Activated CD4-positive, alpha-beta T cell treated with anti-CD3 and anti-CD28 coated beads, Interleukin-2, amount 10 ng/mL, durations not matched to agents 7 days and 5 days (primary cell): ENCODE results near the gene SH3D21. TPM values are rescaled to one million over a fixed set of nuclear protein-coding genes. Genes with fewer than 3 reads are reported as not detected.

Experiments
- CTCF ChIA-PET: fragments of 350-600 bp; sonication (Branson Sonifier 250); formaldehyde crosslinking; loops from one replicate; lab custom pipeline; 2021; ENCODE audit warnings: antibody characterized with exemption; lab: Charles Lee
- POLR2A ChIA-PET: fragments of 350-600 bp; sonication (Branson Sonifier 250); formaldehyde crosslinking; loops from one replicate; lab custom pipeline; 2021; ENCODE audit warnings: antibody characterized with exemption; lab: Charles Lee
- DNase-seq: peaks from one replicate; pipeline ENCODE4 v3.0.0-alpha.2; 2020
- H3K27ac Mint-ChIP-seq: one replicate; pipeline ENCODE4 v1.8.0; 2021; ENCODE audit warnings: mild to moderate bottlenecking, moderate library complexity, mixed read lengths
- H3K27me3 Mint-ChIP-seq: one replicate; pipeline ENCODE4 v1.8.0; 2021; ENCODE audit warnings: mixed read lengths
- H3K36me3 Mint-ChIP-seq: one replicate; pipeline ENCODE4 v1.8.0; 2021; ENCODE audit warnings: low read depth, mixed read lengths
- H3K4me1 Mint-ChIP-seq: one replicate; pipeline ENCODE4 v1.8.0; 2021; ENCODE audit warnings: mixed read lengths
- H3K4me3 Mint-ChIP-seq: one replicate; pipeline ENCODE4 v1.8.0; 2021; ENCODE audit warnings: mild to moderate bottlenecking, moderate library complexity, mixed read lengths
- H3K9me3 Mint-ChIP-seq: one replicate; pipeline ENCODE4 v1.8.0; 2021; ENCODE audit warnings: mixed read lengths
- total RNA-seq, 2 experiments: library from RNA; stranded (reverse); gene quantifications; one replicate each; pipeline ENCODE4 v1.2.3, GENCODE V29; 2021

SH3D21 gene
- total RNA-seq, 2 experiments from 2014 or later = 6.5 to 6.9 TPM

GRCh38 chr1:36342426-36343185 is 36.4 kb downstream of the SH3D21 start:
- ChIA-PET CTCF (interaction anchor here (0.6 to 2.5 kb wide), 22 partner anchors 9 to 193 kb away, joined by 3 to 15 read pairs (median 4); partner anchors contain the start of genes EVA1B, MRPS15 and TRAPPC3), POLR2A (no interaction called here)
- Mint-ChIP-seq H3K27ac (peak overlapping the region; percentile 66), H3K4me3 (no peak overlapping the region), H3K36me3 (peaks cover 22% of the 10 kb centered on the region), H3K9me3 (no peaks in the 10 kb centered on the region), H3K4me1 (peaks cover 21% of the 10 kb centered on the region), H3K27me3 (no peaks in the 10 kb centered on the region)
- peak; percentile 64 for DNase-seq

- DNase-seq = no peak
- no peaks in the 10 kb centered on the region for H3K27me3 Mint-ChIP-seq
- peaks cover 31% of the 10 kb centered on the region for H3K36me3 Mint-ChIP-seq
- peaks cover 10% of the 10 kb centered on the region for H3K4me1 Mint-ChIP-seq
- no peak overlapping the region for H3K4me3 Mint-ChIP-seq
- POLR2A ChIA-PET = no interaction called here
- H3K9me3 Mint-ChIP-seq = no peaks in the 10 kb centered on the region
- no peak overlapping the region for H3K27ac Mint-ChIP-seq
- CTCF ChIA-PET = interaction anchor here (0.6 to 2.5 kb wide), 7 partner anchors 8 to 76 kb away, joined by 4 to 15 read pairs (median 9); partner anchors contain the start of gene EVA1B
These were observed 37.7 kb downstream of the SH3D21 start for GRCh38 chr1:36343651-36344394.

GRCh38 chr1:36344395-36344680 is 38.2 kb downstream of the SH3D21 start:
- Mint-ChIP-seq H3K9me3 (no peaks in the 10 kb centered on the region), H3K4me1 (peaks cover 5% of the 10 kb centered on the region), H3K36me3 (peaks cover 31% of the 10 kb centered on the region), H3K27ac (no peak overlapping the region), H3K4me3 (no peak overlapping the region), H3K27me3 (no peaks in the 10 kb centered on the region)
- CTCF ChIA-PET = interaction anchor here (0.6 to 2.5 kb wide), 2 partner anchors 20 to 52 kb away, joined by 3 to 14 read pairs; partner anchors contain the start of gene EVA1B
- POLR2A ChIA-PET = no interaction called here
- DNase-seq = no peak

- POLR2A ChIA-PET = no interaction called here
- CTCF ChIA-PET = interaction anchor here (1.0 to 1.1 kb wide), 2 partner anchors 10 to 11 kb away, joined by 3 read pairs; no protein-coding TSS in a partner anchor
- no peak for DNase-seq
- Mint-ChIP-seq H3K27ac (no peak overlapping the region), H3K36me3 (peaks cover 32% of the 10 kb centered on the region), H3K9me3 (no peaks in the 10 kb centered on the region), H3K4me3 (no peak overlapping the region), H3K4me1 (peaks cover 4% of the 10 kb centered on the region), H3K27me3 (no peaks in the 10 kb centered on the region)
These were observed 39.2 kb downstream of the SH3D21 start for GRCh38 chr1:36345353-36345752.

- no peaks in the 10 kb centered on the region for H3K27me3 Mint-ChIP-seq
- H3K36me3 Mint-ChIP-seq = peaks cover 32% of the 10 kb centered on the region
- no peak overlapping the region for H3K4me3 Mint-ChIP-seq
- H3K4me1 Mint-ChIP-seq = peaks cover 19% of the 10 kb centered on the region
- H3K9me3 Mint-ChIP-seq = no peaks in the 10 kb centered on the region
- CTCF ChIA-PET = interaction anchor here (0.7 kb wide), 1 partner anchor 22 kb away, joined by 3 read pairs; no protein-coding TSS in a partner anchor
- POLR2A ChIA-PET = no interaction called here
- no peak overlapping the region for H3K27ac Mint-ChIP-seq
- DNase-seq = no peak
These were observed 40.7 kb downstream of the SH3D21 start for GRCh38 chr1:36346741-36347370.

- Mint-ChIP-seq H3K36me3 (peaks cover 43% of the 10 kb centered on the region), H3K4me1 (peaks cover 30% of the 10 kb centered on the region), H3K27ac (peak overlapping the region; percentile 69), H3K4me3 (no peak overlapping the region), H3K27me3 (no peaks in the 10 kb centered on the region), H3K9me3 (no peaks in the 10 kb centered on the region)
- no peak for DNase-seq
- ChIA-PET CTCF (interaction anchor here (0.5 to 7.4 kb wide), 4 partner anchors 11 to 120 kb away, joined by 3 to 42 read pairs (median 6); no protein-coding TSS in a partner anchor), POLR2A (no interaction called here)
These were observed 43.1 kb downstream of the SH3D21 start for GRCh38 chr1:36349241-36349671.

- Mint-ChIP-seq H3K4me1 (peaks cover 35% of the 10 kb centered on the region), H3K27me3 (no peaks in the 10 kb centered on the region), H3K9me3 (no peaks in the 10 kb centered on the region), H3K4me3 (no peak overlapping the region), H3K27ac (peak overlapping the region; percentile 69), H3K36me3 (peaks cover 40% of the 10 kb centered on the region)
- CTCF ChIA-PET = interaction anchor here (1.0 to 7.4 kb wide), 6 partner anchors 10 to 62 kb away, joined by 3 to 42 read pairs (median 4); partner anchors contain the start of gene EVA1B
- POLR2A ChIA-PET = interaction anchor here (0.9 kb wide), 1 partner anchor 16 kb away, joined by 3 read pairs; no protein-coding TSS in a partner anchor
- no peak for DNase-seq
These were observed 43.7 kb downstream of the SH3D21 start for GRCh38 chr1:36349839-36350238.

- Mint-ChIP-seq H3K9me3 (no peaks in the 10 kb centered on the region), H3K27ac (peak overlapping the region; percentile 92), H3K4me1 (peaks cover 35% of the 10 kb centered on the region), H3K4me3 (no peak overlapping the region), H3K27me3 (no peaks in the 10 kb centered on the region), H3K36me3 (peaks cover 38% of the 10 kb centered on the region)
- ChIA-PET POLR2A (interaction anchor here (0.9 kb wide), 1 partner anchor 15 kb away, joined by 3 read pairs; no protein-coding TSS in a partner anchor), CTCF (interaction anchor here (1.0 to 7.4 kb wide), 9 partner anchors 9 to 78 kb away, joined by 3 to 42 read pairs (median 3); partner anchors contain the start of gene EVA1B)
- peak; percentile 55 for DNase-seq
These were observed 44.6 kb downstream of the SH3D21 start for GRCh38 chr1:36350659-36351226.

GRCh38 chr1:36351227-36351977 is 45.2 kb downstream of the SH3D21 start:
- Mint-ChIP-seq H3K9me3 (no peaks in the 10 kb centered on the region), H3K27ac (peak overlapping the region; percentile 92), H3K36me3 (peaks cover 38% of the 10 kb centered on the region), H3K4me3 (no peak overlapping the region), H3K27me3 (no peaks in the 10 kb centered on the region), H3K4me1 (peaks cover 37% of the 10 kb centered on the region)
- DNase-seq = no peak
- POLR2A ChIA-PET = no interaction called here
- CTCF ChIA-PET = interaction anchor here (0.6 to 7.4 kb wide), 12 partner anchors 9 to 83 kb away, joined by 3 to 42 read pairs (median 3); partner anchors contain the start of gene EVA1B

- ChIA-PET CTCF (interaction anchor here (0.6 to 7.4 kb wide), 5 partner anchors 8 to 84 kb away, joined by 3 to 42 read pairs (median 3); no protein-coding TSS in a partner anchor), POLR2A (no interaction called here)
- DNase-seq = no peak
- Mint-ChIP-seq H3K4me3 (no peak overlapping the region), H3K27ac (peak overlapping the region; percentile 38), H3K36me3 (peaks cover 35% of the 10 kb centered on the region), H3K4me1 (peaks cover 37% of the 10 kb centered on the region), H3K9me3 (no peaks in the 10 kb centered on the region), H3K27me3 (no peaks in the 10 kb centered on the region)
These were observed 46.1 kb downstream of the SH3D21 start for GRCh38 chr1:36352125-36352909.
